ENCODE measurements around the gene SMLR1.

SMLR1 gene

GRCh38 chr6:130859161-130859867, 32.1 kb downstream of the SMLR1 start:
- H3K27ac ChIP-seq = no peak overlapping the region
- no peak for DNase-seq (ENCODE audit: low spot score)
- ChIA-PET POLR2A (ENCODE audit: low non-redundant PET) (no interaction called here), CTCF (interaction anchor here (0.6 to 1.0 kb wide), 3 partner anchors 13 to 1561 kb away, joined by 3 to 6 read pairs (median 3); no protein-coding TSS in a partner anchor)
- no peak for TF ChIP-seq CTCF (conservative IDR thresholded peaks at IDR 0.05; ENCODE audit: low read depth)

GRCh38 chr6:130862370-130862769, 35.2 kb downstream of the SMLR1 start:
- ChIA-PET CTCF (interaction anchor here (1.3 to 1.4 kb wide), 2 partner anchors 9 to 10 kb away, joined by 4 read pairs; no protein-coding TSS in a partner anchor), POLR2A (ENCODE audit: low non-redundant PET) (no interaction called here)
- TF ChIP-seq CTCF (conservative IDR thresholded peaks at IDR 0.05; ENCODE audit: low read depth) = no peak
- DNase-seq (ENCODE audit: low spot score) = no peak
- no peak overlapping the region for H3K27ac ChIP-seq

GRCh38 chr6:130863415-130864230, 36.4 kb downstream of the SMLR1 start:
- H3K27ac ChIP-seq = no peak overlapping the region
- ChIA-PET POLR2A (ENCODE audit: low non-redundant PET) (no interaction called here), CTCF (interaction anchor here (0.6 to 1.3 kb wide), 2 partner anchors 9 to 698 kb away, joined by 4 read pairs; no protein-coding TSS in a partner anchor)
- TF ChIP-seq CTCF (conservative IDR thresholded peaks at IDR 0.05; ENCODE audit: low read depth) = no peak
- DNase-seq (ENCODE audit: low spot score) = no peak

- ChIA-PET POLR2A (ENCODE audit: low non-redundant PET) (no interaction called here), CTCF (no interaction called here)
- no peak for TF ChIP-seq CTCF (conservative IDR thresholded peaks at IDR 0.05; ENCODE audit: low read depth)
Measured at GRCh38 chr6:130864344-130864743, 37.1 kb downstream of the SMLR1 start.

GRCh38 chr6:130865793-130866192, 38.6 kb downstream of the SMLR1 start:
- ChIA-PET POLR2A (ENCODE audit: low non-redundant PET) (no interaction called here), CTCF (no interaction called here)
- TF ChIP-seq CTCF (conservative IDR thresholded peaks at IDR 0.05; ENCODE audit: low read depth) = no peak
- H3K27ac ChIP-seq = no peak overlapping the region
- no peak for DNase-seq (ENCODE audit: low spot score)

More at GRCh38 chr6:130864344-130864743, 37.1 kb downstream of the SMLR1 start:
- DNase-seq (ENCODE audit: low spot score) = no peak
- no peak overlapping the region for H3K27ac ChIP-seq

GRCh38 chr6:130869681-130870080, 42.5 kb downstream of the SMLR1 start:
- POLR2A ChIA-PET (ENCODE audit: low non-redundant PET) = no interaction called here
- no peak overlapping the region for H3K27ac ChIP-seq
- no peak for TF ChIP-seq CTCF (conservative IDR thresholded peaks at IDR 0.05; ENCODE audit: low read depth)
- CTCF ChIA-PET = interaction anchor here (0.7 kb wide), 1 partner anchor 123 kb away, joined by 3 read pairs; no protein-coding TSS in a partner anchor
- DNase-seq (ENCODE audit: low spot score) = no peak

Measured in RWPE1 (cell line).